RCC 7860 (cell line): ENCODE results near the gene DNASE1L1.

Source experiments
- DNase-seq: peaks from one replicate; pipeline ENCODE4 v3.0.0-alpha.2; 2015; ENCODE audit warnings: low spot score
- FAIRE-seq: peaks from 2 replicates; lab custom pipeline; 2012; peaks lifted over from hg19 to GRCh38; lab: Jason Lieb, UNC

The DNASE1L1 gene

GRCh38 chrX:154355094-154355775 lies 53.8 kb downstream of the DNASE1L1 start:
- DNase-seq: no peak
- no peak for FAIRE-seq

- DNase-seq (no peak), FAIRE-seq (no peak)
These were observed 54.5 kb downstream of the DNASE1L1 start for GRCh38 chrX:154354516-154354915.

- FAIRE-seq: no peak
- DNase-seq: no peak
These were observed 55.0 kb downstream of the DNASE1L1 start for GRCh38 chrX:154354013-154354412.

GRCh38 chrX:154353172-154353843 lies 55.7 kb downstream of the DNASE1L1 start:
- no peak for FAIRE-seq
- no peak for DNase-seq

- FAIRE-seq: no peak
- DNase-seq: no peak
These were observed 56.6 kb downstream of the DNASE1L1 start for GRCh38 chrX:154352466-154352865.

GRCh38 chrX:154352012-154352401 lies 57.0 kb downstream of the DNASE1L1 start:
- DNase-seq (no peak), FAIRE-seq (no peak)
